Peyer's patch (tissue), 4 donors: Measurements from ENCODE around the gene TFF1. TPM values are rescaled to one million over a fixed set of nuclear protein-coding genes. Genes with fewer than 3 reads are reported as not detected.

Experiments
- DNase-seq, 3 donors: peaks; one replicate each; pipeline ENCODE4 v3.0.0-alpha.2; 2017 to 2019
- H3K27ac ChIP-seq, 4 donors: fragments of 200-600 bp; sonication (generic); one replicate each; pipeline ENCODE4 v1.5.1; 2016 to 2019
- H3K27me3 ChIP-seq, 2 donors: fragments of 200-600 bp; sonication (generic); one replicate each; pipeline ENCODE4 v1.5.1; 2019
- H3K36me3 ChIP-seq, 3 donors: fragments of 200-600 bp; sonication (generic); one replicate each; pipeline ENCODE4 v1.5.1; 2016 to 2019
- H3K4me1 ChIP-seq, 4 donors: fragments of 200-600 bp; sonication (generic); one replicate each; pipeline ENCODE4 v1.5.1; 2016 to 2019
- H3K4me3 ChIP-seq, 4 donors: fragments of 200-600 bp; sonication (generic); 1 replicate in 3 of 4; 2 replicates in 1 of 4; pipeline ENCODE4 v1.5.1; 2016 to 2019; ENCODE audit warnings: mild to moderate bottlenecking in 1 of 4
- H3K9me3 ChIP-seq, 4 donors: fragments of 200-600 bp; sonication (generic); one replicate each; pipeline ENCODE4 v1.5.1; 2016 to 2019; ENCODE audit warnings: mild to moderate bottlenecking in 1 of 4
- CTCF ChIP-seq, 6 experiments: fragments of 450-650 bp in 4 of 6; fragments of 200-600 bp in 2 of 6; sonication (generic) in 1 of 6; IDR thresholded peaks; one replicate each; pipeline ENCODE4 v1.5.1; 2017 to 2019; ENCODE audit warnings: antibody characterized with exemption in 6 of 6, mild to moderate bottlenecking in 3 of 6, moderate library complexity in 1 of 6
- POLR2A ChIP-seq, 2 donors: fragments of 450-650 bp; IDR thresholded peaks; one replicate each; pipeline ENCODE4 v1.5.1; 2017; ENCODE audit warnings: antibody characterized with exemption in 2 of 2, mild to moderate bottlenecking in 2 of 2, moderate library complexity in 2 of 2
- total RNA-seq, 4 donors: library from RNA; depleted of rRNA; stranded (reverse); fragments of >200 nt; gene quantifications; one replicate each; pipeline ENCODE4 v1.1.0, GENCODE V29; 2016

Gene TFF1
- total RNA-seq, 4 donors from 2014 or later = 32.4 to 136 (median 103) TPM; not detected in 1

GRCh38 chr21:42316891-42317290, 49.4 kb downstream of the TFF1 start:
- TF ChIP-seq POLR2A (IDR thresholded peaks at IDR 0.05) (peak; percentile 77 to 88), CTCF (IDR thresholded peaks at IDR 0.05) (peak in 3 of 6 experiments; percentile 43 to 57 (median 53))
- Histone ChIP-seq H3K4me3 (peak overlapping the region in 2 of 4 donors; percentile 25 to 28), H3K27me3 (no peaks in the 10 kb centered on the region), H3K36me3 (no peaks in the 10 kb centered on the region), H3K27ac (peak overlapping the region in 3 of 4 donors; percentile 68 to 91 (median 91)), H3K4me1 (peaks cover 0 to 29% (median 6%) of the 10 kb centered on the region in 4 donors), H3K9me3 (no peaks in the 10 kb centered on the region)
- peak in 2 of 3 donors; percentile 91 to 92 for DNase-seq

GRCh38 chr21:42315296-42315891, 50.9 kb downstream of the TFF1 start, which contains the start of gene TFF3:
Gene TFF3, minus strand, starts transcription at chr21:42315409. Its CDS starts 35 bp downstream, at chr21:42315374.
- Histone ChIP-seq H3K4me3 (peak within 1 kb of the TSS in 2 of 4 donors; percentile 45 to 47), H3K27me3 (no peaks in the 10 kb centered on the region), H3K27ac (peak within 1 kb of the TSS in 3 of 4 donors; percentile 68 to 92 (median 91)), H3K36me3 (no peaks in the 10 kb centered on the region), H3K9me3 (no peaks in the 10 kb centered on the region), H3K4me1 (peaks cover 0 to 33% (median 6%) of the 10 kb centered on the region in 4 donors)
- TF ChIP-seq CTCF (IDR thresholded peaks at IDR 0.05) (no peak), POLR2A (IDR thresholded peaks at IDR 0.05) (peak; percentile 52 to 64)
- DNase-seq = peak in 2 of 3 donors; percentile 67 to 79

GRCh38 chr21:42314616-42315295, 51.6 kb downstream of the TFF1 start:
- Histone ChIP-seq H3K27ac (peak overlapping the region in 3 of 4 donors; percentile 68 to 92 (median 91)), H3K4me1 (peaks cover 0 to 37% (median 6%) of the 10 kb centered on the region in 4 donors), H3K9me3 (no peaks in the 10 kb centered on the region), H3K36me3 (no peaks in the 10 kb centered on the region), H3K4me3 (peak overlapping the region in 2 of 4 donors; percentile 45 to 47), H3K27me3 (no peaks in the 10 kb centered on the region)
- peak in 1 of 3 donors; percentile 65 for DNase-seq
- TF ChIP-seq CTCF (IDR thresholded peaks at IDR 0.05) (no peak), POLR2A (IDR thresholded peaks at IDR 0.05) (peak in 1 of 2 donors; percentile 6)

- TF ChIP-seq CTCF (IDR thresholded peaks at IDR 0.05) = no peak
- peak; percentile 27 to 75 for TF ChIP-seq POLR2A (IDR thresholded peaks at IDR 0.05)
- no peaks in the 10 kb centered on the region for H3K9me3 ChIP-seq
- peaks cover 0 to 42% (median 6%) of the 10 kb centered on the region in 4 donors for H3K4me1 ChIP-seq
- H3K27ac ChIP-seq = peak overlapping the region in 3 of 4 donors; percentile 68 to 92 (median 91)
- peak overlapping the region in 2 of 4 donors; percentile 45 to 47 for H3K4me3 ChIP-seq
- H3K27me3 ChIP-seq = no peaks in the 10 kb centered on the region
- no peaks in the 10 kb centered on the region for H3K36me3 ChIP-seq
- peak in 2 of 3 donors; percentile 81 to 82 for DNase-seq
Measured at GRCh38 chr21:42313501-42313969, 52.8 kb downstream of the TFF1 start.

- Histone ChIP-seq H3K9me3 (no peaks in the 10 kb centered on the region), H3K27ac (peak overlapping the region in 3 of 4 donors; percentile 68 to 92 (median 91)), H3K36me3 (no peaks in the 10 kb centered on the region), H3K27me3 (no peaks in the 10 kb centered on the region), H3K4me3 (peak overlapping the region in 2 of 4 donors; percentile 45 to 47), H3K4me1 (peaks cover 0 to 42% (median 6%) of the 10 kb centered on the region in 4 donors)
- TF ChIP-seq CTCF (IDR thresholded peaks at IDR 0.05) (no peak), POLR2A (IDR thresholded peaks at IDR 0.05) (no peak)
- peak in 1 of 3 donors; percentile 75 for DNase-seq
Measured at GRCh38 chr21:42312626-42313104, 53.7 kb downstream of the TFF1 start.

Other genes with a start within 250 kb of the TFF1 start
- 10 to 100 TPM; 33.0 to 68.5 (median 40.8) TPM for gene ABCG1, start 147.4 kb downstream of the TFF1 start, total RNA-seq
- 1,000 to 10,000 TPM in 1 of 4 donors, 100 to 1,000 TPM in 3; 178 to 1,063 (median 636) TPM for gene TFF3, start 51.1 kb downstream of the TFF1 start, total RNA-seq
- gene TFF2, start 15.5 kb downstream of the TFF1 start, total RNA-seq = 1 to 10 TPM in 1 of 4 donors, not detected in 3; 6.7 TPM
- 1 to 10 TPM in 1 of 4 donors, under 1 TPM in 1, not detected in 2; 0.54 to 2.5 TPM for gene TMPRSS3, start 29.5 kb upstream of the TFF1 start, total RNA-seq
- gene UBASH3A, start 37.4 kb upstream of the TFF1 start, total RNA-seq = 10 to 100 TPM in 1 of 4 donors, 1 to 10 TPM in 3; 3.9 to 14.0 (median 5.3) TPM
- 10 to 100 TPM in 1 of 4 donors, 1 to 10 TPM in 3; 2.5 to 11.0 (median 6.7) TPM for gene RSPH1, start 129.7 kb upstream of the TFF1 start, total RNA-seq
- gene SLC37A1, start 147.3 kb upstream of the TFF1 start, total RNA-seq = 100 to 1,000 TPM in 3 of 4 donors, 10 to 100 TPM in 1; 66.0 to 249 (median 195) TPM